Choroid plexus epithelial cell (primary cell): ENCODE measurements around the gene QRICH2.
A peak's percentile ranks its signal among the peaks of the same experiment; 100 is the strongest.
"Not testable (repeated sequence)": the region's sequence is repeated elsewhere in the genome, so short reads cannot be mapped to it uniquely, and the experiment has no call there.

Experiments
- DNase-seq: peaks from one replicate; pipeline ENCODE4 v3.0.0-alpha.2; 2010; ENCODE audit warnings: low read depth
- H3K4me3 ChIP-seq: 2 replicates; pipeline ENCODE4 v1.5.1; 2011; ENCODE audit warnings: low read depth, mild to moderate bottlenecking, control low read depth, low read length, moderate library complexity
- CTCF ChIP-seq: conservative IDR thresholded peaks from 2 replicates; pipeline ENCODE4 v1.5.1; 2011; ENCODE audit warnings: low read depth, mild to moderate bottlenecking, control low read depth, inconsistent platforms, low read length, moderate library complexity

QRICH2 gene

GRCh38 chr17:76353004-76353598, 45.0 kb upstream of the QRICH2 start:
- peak overlapping the region; percentile 96 for H3K4me3 ChIP-seq
- no peak for TF ChIP-seq CTCF
- DNase-seq = no peak

- H3K4me3 ChIP-seq = no peak overlapping the region
- DNase-seq = no peak
- no peak for TF ChIP-seq CTCF
Measured at GRCh38 chr17:76351526-76352071, 43.5 kb upstream of the QRICH2 start.

- no peak overlapping the region for H3K4me3 ChIP-seq
- TF ChIP-seq CTCF = no peak
- DNase-seq = no peak
Measured at GRCh38 chr17:76350463-76350862, 42.4 kb upstream of the QRICH2 start.

GRCh38 chr17:76346936-76347335, 38.9 kb upstream of the QRICH2 start:
- not testable (repeated sequence) for DNase-seq, H3K4me3 ChIP-seq

GRCh38 chr17:76345377-76345974, 37.4 kb upstream of the QRICH2 start:
- DNase-seq = no peak
- H3K4me3 ChIP-seq = no peak overlapping the region
- no peak for TF ChIP-seq CTCF

GRCh38 chr17:76343106-76343505, 35.0 kb upstream of the QRICH2 start:
- no peak for DNase-seq
- TF ChIP-seq CTCF = no peak
- no peak overlapping the region for H3K4me3 ChIP-seq

- TF ChIP-seq CTCF = no peak
- H3K4me3 ChIP-seq = no peak overlapping the region
- no peak for DNase-seq
Measured at GRCh38 chr17:76341301-76341700, 33.2 kb upstream of the QRICH2 start.
